GM12865 (cell line): ENCODE results near the gene EPHX1.

Experiments used
- DNase-seq: peaks from one replicate; pipeline ENCODE4 v3.0.0; 2010; ENCODE audit warnings: low read depth
- H3K4me3 ChIP-seq: 2 replicates; pipeline ENCODE4 v1.5.1; 2011; ENCODE audit warnings: mild to moderate bottlenecking, low read depth, low read length, control low read depth
- TF ChIP-seq, protein P1 (sequence below): IDR thresholded peaks from 2 replicates; pipeline ENCODE4 v1.5.1; 2011; ENCODE audit warnings: low read length, control low read depth, low read depth, inconsistent platforms; ENCODE audit not compliant: insufficient read depth; ENCODE audit errors: missing control alignments

Gene EPHX1

DNA sequence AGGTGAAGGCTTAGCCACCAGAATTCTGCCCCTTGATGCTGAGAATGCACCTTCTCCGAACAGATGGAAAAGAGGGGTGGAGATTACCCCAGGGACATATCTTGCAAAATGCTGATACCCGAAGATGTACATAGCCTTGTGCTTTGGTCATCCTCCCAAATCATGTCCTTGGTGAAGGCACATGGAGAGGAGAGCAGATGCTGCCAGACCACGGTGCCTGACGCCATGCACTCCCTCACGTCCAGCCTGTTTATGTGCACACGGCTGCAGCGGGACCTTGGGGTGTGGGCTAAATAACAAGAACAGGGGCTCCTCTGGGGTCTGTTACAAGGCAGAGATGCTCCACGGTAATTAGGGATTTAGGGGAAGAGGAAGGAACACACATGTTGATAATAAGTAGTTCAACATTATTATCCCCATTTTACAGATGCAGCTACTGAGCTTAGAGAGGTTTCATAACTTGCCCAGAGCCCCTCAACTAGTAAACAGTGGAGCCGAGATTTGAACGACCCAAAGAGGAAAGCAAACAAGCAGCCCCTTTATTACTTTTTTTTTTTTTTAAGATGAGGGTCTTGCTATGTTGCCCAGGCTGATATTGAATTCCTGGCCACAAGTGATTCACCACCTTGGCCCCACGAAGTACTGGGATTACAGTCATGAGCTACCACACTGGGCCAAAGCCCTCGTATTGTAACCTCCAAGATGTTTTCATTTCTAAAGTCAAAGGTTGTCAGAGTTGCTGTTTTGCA, 12.9 kb downstream of the EPHX1 start:
- H3K4me3 ChIP-seq = no peak overlapping the region
- TF ChIP-seq, protein P1, sequence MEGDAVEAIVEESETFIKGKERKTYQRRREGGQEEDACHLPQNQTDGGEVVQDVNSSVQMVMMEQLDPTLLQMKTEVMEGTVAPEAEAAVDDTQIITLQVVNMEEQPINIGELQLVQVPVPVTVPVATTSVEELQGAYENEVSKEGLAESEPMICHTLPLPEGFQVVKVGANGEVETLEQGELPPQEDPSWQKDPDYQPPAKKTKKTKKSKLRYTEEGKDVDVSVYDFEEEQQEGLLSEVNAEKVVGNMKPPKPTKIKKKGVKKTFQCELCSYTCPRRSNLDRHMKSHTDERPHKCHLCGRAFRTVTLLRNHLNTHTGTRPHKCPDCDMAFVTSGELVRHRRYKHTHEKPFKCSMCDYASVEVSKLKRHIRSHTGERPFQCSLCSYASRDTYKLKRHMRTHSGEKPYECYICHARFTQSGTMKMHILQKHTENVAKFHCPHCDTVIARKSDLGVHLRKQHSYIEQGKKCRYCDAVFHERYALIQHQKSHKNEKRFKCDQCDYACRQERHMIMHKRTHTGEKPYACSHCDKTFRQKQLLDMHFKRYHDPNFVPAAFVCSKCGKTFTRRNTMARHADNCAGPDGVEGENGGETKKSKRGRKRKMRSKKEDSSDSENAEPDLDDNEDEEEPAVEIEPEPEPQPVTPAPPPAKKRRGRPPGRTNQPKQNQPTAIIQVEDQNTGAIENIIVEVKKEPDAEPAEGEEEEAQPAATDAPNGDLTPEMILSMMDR = no peak
- no peak for DNase-seq

DNA sequence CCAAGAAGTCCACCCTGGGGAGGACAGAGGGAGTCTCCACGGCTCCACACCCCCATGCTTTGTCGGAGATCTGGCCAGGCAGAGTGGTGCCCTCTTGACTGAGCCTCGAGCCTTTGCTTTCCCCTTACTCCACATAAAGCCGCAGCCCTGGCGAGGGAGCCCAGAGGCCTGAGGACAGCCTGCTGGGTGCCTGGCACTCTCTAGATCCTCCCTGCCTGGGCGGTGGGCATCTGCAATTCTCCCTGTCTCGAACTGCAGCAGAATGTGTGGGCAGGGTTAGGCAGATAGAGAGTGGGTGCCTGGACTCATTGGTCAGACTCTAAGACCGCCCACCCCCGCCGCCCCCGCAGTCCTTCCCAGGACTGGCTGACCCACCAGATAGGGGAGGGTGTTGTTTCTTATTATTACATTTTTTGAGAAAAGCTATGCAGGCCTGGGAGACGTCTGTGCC, 13.9 kb downstream of the EPHX1 start:
- H3K4me3 ChIP-seq = no peak overlapping the region
- TF ChIP-seq, protein P1 = no peak
- no peak for DNase-seq

DNA sequence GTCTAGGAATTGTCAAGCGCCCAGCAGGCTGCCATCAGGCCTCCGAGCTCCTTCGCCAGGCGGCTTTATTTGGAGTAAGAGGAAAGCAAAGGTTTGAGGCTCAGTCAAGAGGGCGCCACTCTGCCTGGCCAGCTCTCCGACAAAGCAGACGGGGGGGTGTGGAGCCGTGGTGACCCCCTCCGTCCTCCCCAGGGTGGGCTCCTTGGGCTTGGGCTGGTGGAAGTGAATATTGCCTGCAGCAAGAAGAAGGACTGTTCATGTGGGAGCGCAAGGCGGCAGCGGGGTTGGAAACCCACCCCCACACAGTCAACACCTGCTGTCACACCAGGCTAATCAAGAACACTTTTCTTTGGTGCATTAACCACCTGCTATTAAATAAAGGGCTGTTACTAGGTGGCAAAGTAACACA, 14.6 kb downstream of the EPHX1 start:
- TF ChIP-seq, protein P1 = no peak
- H3K4me3 ChIP-seq = no peak overlapping the region
- no peak for DNase-seq

DNA sequence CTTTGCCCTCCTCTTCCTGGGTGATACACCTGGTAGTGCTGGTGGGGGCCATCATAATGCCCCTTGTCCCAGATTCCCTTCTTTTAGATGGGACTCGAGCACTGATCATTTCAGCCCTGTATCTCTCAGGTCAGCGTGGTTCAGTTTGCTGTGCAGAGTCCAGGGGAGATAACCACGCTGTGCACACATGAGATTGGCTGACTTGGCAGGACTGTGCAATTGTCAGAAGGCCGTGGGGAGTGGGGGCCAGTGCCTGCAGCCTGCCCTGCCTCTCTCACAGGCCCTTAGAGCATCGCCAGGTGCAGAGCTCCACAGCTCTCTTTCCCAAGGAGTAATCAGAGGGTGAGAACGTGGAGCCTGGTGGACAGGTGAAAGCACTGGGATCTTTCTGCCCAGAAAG, 15.2 kb downstream of the EPHX1 start:
- TF ChIP-seq, protein P1 = no peak
- H3K4me3 ChIP-seq = no peak overlapping the region
- DNase-seq = no peak

DNA sequence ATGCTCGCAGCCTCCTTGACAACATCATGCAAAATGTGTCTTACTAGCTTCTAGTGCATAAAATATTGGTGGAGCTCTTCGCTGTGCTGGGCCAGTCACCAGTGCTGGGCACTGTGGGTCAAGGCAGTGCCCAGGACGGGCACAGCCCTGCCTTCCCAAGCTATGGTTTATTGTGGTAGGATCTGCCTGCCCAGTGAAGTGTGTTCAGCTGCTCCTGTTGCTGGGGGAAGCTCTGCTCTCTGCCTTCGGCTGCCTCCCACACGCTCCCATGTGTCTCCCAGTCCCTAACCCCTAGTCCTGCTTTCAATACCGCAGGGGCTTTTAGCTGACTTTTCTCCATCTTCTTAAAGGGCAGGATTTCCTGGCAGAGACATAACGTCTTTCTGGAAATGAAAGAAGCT, 15.7 kb downstream of the EPHX1 start:
- DNase-seq = no peak
- no peak overlapping the region for H3K4me3 ChIP-seq

DNA sequence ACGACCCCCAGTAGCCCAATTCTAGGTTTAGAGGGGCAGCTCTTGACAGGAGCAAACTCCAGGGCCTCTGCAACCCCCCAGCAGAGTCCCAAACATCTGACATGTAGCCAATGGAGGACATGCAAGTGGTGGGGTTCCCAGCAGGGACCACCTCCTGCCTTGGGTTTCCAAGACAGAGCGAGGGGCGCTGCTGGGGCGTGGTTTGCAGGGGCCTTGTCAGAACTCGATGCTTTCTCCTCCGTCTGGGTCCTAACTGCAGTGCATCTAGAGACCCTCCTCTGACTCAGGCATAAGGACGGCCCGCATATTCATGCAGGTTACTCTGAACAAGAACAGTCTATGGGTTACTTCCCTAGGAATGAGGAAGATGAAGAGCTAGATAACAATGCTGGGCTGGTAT, 17.2 kb downstream of the EPHX1 start:
- H3K4me3 ChIP-seq = no peak overlapping the region
- no peak for DNase-seq
- TF ChIP-seq, protein P1 = no peak

More for the DNA sequence above, 15.7 kb downstream of the EPHX1 start:
- TF ChIP-seq, protein P1 = no peak

DNA sequence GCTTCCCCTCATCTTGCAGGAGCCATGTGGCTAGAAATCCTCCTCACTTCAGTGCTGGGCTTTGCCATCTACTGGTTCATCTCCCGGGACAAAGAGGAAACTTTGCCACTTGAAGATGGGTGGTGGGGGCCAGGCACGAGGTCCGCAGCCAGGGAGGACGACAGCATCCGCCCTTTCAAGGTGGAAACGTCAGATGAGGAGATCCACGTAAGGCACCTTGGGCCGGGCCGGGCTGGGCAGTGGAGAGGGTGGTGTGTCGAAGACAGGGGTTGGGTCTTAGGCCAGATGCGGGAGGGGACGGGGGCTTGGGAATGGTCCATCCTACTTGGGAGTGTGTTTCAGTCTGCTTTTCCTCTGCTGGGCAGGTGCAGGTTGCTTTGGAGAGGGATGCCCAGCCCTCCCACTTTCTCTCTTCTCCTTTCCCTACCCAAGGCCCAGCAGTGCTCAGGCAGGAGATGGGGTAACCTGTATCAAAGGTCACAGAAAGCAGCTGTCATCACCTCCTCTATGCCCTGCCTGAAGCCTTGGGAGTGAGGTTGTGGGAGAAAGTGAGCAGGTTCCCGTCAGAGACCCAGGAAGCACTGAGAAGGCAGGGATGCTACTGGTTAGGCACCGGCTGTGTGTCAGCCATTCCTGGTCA, 18.9 kb downstream of the EPHX1 start:
- TF ChIP-seq, protein P1 = no peak
- no peak for DNase-seq
- H3K4me3 ChIP-seq = no peak overlapping the region
